GM12878 (cell line): ENCODE measurements around the gene ZBTB49. TPM values are rescaled to one million over a fixed set of nuclear protein-coding genes. Genes with fewer than 3 reads are reported as not detected.
A peak's percentile ranks its signal among the peaks of the same experiment; 100 is the strongest.

Experiments
- BRCA1 ChIP-seq: IDR thresholded peaks from 2 replicates; pipeline ENCODE4 v1.6.1; 2011; ENCODE audit warnings: low read depth, low read length, improper control_type of control experiment
- CBX5 ChIP-seq: sonication (generic); IDR thresholded peaks from 2 replicates; pipeline ENCODE4 v1.6.1; 2016; ENCODE audit warnings: low read depth, moderate library complexity, mild to moderate bottlenecking, inconsistent platforms
- CEBPZ ChIP-seq: fragments of 150-350 bp; IDR thresholded peaks from 2 replicates; pipeline ENCODE4 v1.6.1; 2016; ENCODE audit warnings: low read depth, low read length
- CREM ChIP-seq: IDR thresholded peaks from 2 replicates; pipeline ENCODE4 v1.6.1; 2014; ENCODE audit warnings: antibody characterized with exemption, low read depth
- CUX1 ChIP-seq: IDR thresholded peaks from 2 replicates; pipeline ENCODE4 v1.6.1; 2012; ENCODE audit warnings: improper control_type of control experiment, low read depth, low read length; ENCODE audit not compliant: insufficient replicate concordance
- EED ChIP-seq: sonication (generic); IDR thresholded peaks from 2 replicates; pipeline ENCODE4 v1.6.1; 2016; ENCODE audit warnings: antibody characterized with exemption, low read depth
- ETV6 ChIP-seq, 2 experiments: fragments of 450-650 bp in 1 of 2; IDR thresholded peaks in 1 of 2; conservative IDR thresholded peaks in 1 of 2; 2 replicates each; pipeline ENCODE4 v1.6.1; 2014; ENCODE audit warnings: antibody characterized with exemption in 1 of 2, borderline replicate concordance in 1 of 2, low read depth in 1 of 2, mild to moderate bottlenecking in 1 of 2, moderate library complexity in 1 of 2
- MEF2B ChIP-seq: fragments of 450-650 bp; IDR thresholded peaks from 2 replicates; pipeline ENCODE4 v1.6.1; 2018; ENCODE audit warnings: mild to moderate bottlenecking, moderate library complexity; ENCODE audit not compliant: partially characterized antibody, poor library complexity, severe bottlenecking
- NR2C2 ChIP-seq: IDR thresholded peaks from 2 replicates; pipeline ENCODE4 v1.6.1; 2011; ENCODE audit warnings: borderline replicate concordance, low read depth; ENCODE audit not compliant: control insufficient read depth, insufficient read length
- NR2F1 ChIP-seq: fragments of 450-650 bp; conservative IDR thresholded peaks from 2 replicates; pipeline ENCODE4 v1.6.1; 2017; ENCODE audit warnings: mild to moderate bottlenecking
- NRF1 ChIP-seq: conservative IDR thresholded peaks from 2 replicates; pipeline ENCODE4 v1.6.1; 2011; ENCODE audit warnings: mild to moderate bottlenecking, low read depth, low read length, improper control_type of control experiment
- SUZ12 ChIP-seq: fragments of 200-600 bp; sonication (generic); IDR thresholded peaks from one replicate; pipeline ENCODE4 v1.6.1; 2018; ENCODE audit warnings: antibody characterized with exemption, mild to moderate bottlenecking; ENCODE audit not compliant: unreplicated experiment
- ZNF24 ChIP-seq: fragments of 450-650 bp; IDR thresholded peaks from 2 replicates; pipeline ENCODE4 v1.6.1; 2017; ENCODE audit warnings: antibody characterized with exemption, mild to moderate bottlenecking
- ZSCAN29 ChIP-seq: fragments of 450-650 bp; IDR thresholded peaks from 2 replicates; pipeline ENCODE4 v1.6.1; 2017; ENCODE audit warnings: mild to moderate bottlenecking, moderate library complexity
- polyA plus RNA-seq, 11 experiments: library from polyadenylated mRNA; depleted of rRNA in 4 of 11; unstranded in 6 of 11; stranded (reverse) in 5 of 11; fragments of >200 nt; fragmentation: Nextera tagmentation in 4 of 11; fragmentation: Illumina TruSeq in 1 of 11; extraction: Ambion mirVana in 4 of 11; extraction: Trizol in 1 of 11; gene quantifications; 1 replicate in 1 of 11; 2 replicates in 10 of 11; pipeline versions ENCODE4 v1.2.1 to v1.2.3, GENCODE V29; 2011 to 2016; ENCODE audit warnings: inconsistent platforms in 2 of 11, missing spikeins in 2 of 11, low read depth in 1 of 11
- total RNA-seq, 4 experiments: library from RNA; depleted of rRNA in 3 of 4; stranded (reverse); fragments of >200 nt in 3 of 4; fragmentation: Illumina TruSeq in 1 of 4; extraction: Trizol in 1 of 4; gene quantifications; 2 replicates each; pipeline versions ENCODE4 v1.2.1 to v1.2.3, GENCODE V29; 2013 to 2021
- TF ChIP-seq, protein P1 (sequence below): fragments of 450-650 bp; IDR thresholded peaks from 2 replicates; pipeline ENCODE4 v1.6.1; 2017; ENCODE audit warnings: antibody characterized with exemption, mild to moderate bottlenecking, moderate library complexity
- TF ChIP-seq, protein P2 (sequence below): IDR thresholded peaks from 2 replicates; pipeline ENCODE4 v1.6.1; 2011; ENCODE audit warnings: mild to moderate bottlenecking, low read depth, low read length, moderate library complexity; ENCODE audit not compliant: insufficient replicate concordance

The ZBTB49 gene
- total and polyA plus RNA-seq, 10 of the 15 experiments (the other 5 are each of a cell fraction or from before 2014, with no cell fraction given), result 0.37 to 4.8 (median 4.1) TPM

GRCh38 chr4:4344915-4345527 is 55.0 kb downstream of the ZBTB49 start (continued):
- TF ChIP-seq CUX1, result no peak
- no peak for TF ChIP-seq ETV6 (conservative IDR thresholded peaks at IDR 0.05 in 1 of 2, IDR thresholded peaks at IDR 0.05 in 1 of 2; ENCODE audit: borderline replicate concordance in 1 of 2, low read depth in 1 of 2)
- no peak for TF ChIP-seq CEBPZ
- TF ChIP-seq NR2C2, result no peak
- TF ChIP-seq NR2F1, result no peak
- TF ChIP-seq ZSCAN29, result no peak; the same call in 1 of the 2 replicates
- TF ChIP-seq CREM, result no peak
- TF ChIP-seq, protein P1, sequence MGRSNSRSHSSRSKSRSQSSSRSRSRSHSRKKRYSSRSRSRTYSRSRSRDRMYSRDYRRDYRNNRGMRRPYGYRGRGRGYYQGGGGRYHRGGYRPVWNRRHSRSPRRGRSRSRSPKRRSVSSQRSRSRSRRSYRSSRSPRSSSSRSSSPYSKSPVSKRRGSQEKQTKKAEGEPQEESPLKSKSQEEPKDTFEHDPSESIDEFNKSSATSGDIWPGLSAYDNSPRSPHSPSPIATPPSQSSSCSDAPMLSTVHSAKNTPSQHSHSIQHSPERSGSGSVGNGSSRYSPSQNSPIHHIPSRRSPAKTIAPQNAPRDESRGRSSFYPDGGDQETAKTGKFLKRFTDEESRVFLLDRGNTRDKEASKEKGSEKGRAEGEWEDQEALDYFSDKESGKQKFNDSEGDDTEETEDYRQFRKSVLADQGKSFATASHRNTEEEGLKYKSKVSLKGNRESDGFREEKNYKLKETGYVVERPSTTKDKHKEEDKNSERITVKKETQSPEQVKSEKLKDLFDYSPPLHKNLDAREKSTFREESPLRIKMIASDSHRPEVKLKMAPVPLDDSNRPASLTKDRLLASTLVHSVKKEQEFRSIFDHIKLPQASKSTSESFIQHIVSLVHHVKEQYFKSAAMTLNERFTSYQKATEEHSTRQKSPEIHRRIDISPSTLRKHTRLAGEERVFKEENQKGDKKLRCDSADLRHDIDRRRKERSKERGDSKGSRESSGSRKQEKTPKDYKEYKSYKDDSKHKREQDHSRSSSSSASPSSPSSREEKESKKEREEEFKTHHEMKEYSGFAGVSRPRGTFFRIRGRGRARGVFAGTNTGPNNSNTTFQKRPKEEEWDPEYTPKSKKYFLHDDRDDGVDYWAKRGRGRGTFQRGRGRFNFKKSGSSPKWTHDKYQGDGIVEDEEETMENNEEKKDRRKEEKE, result no peak
- TF ChIP-seq CBX5, result no peak
- TF ChIP-seq MEF2B, result peak; percentile 29
- no peak for TF ChIP-seq EED
- no peak for TF ChIP-seq ZNF24
- no peak for TF ChIP-seq NRF1
- TF ChIP-seq SUZ12, result no peak
- TF ChIP-seq, protein P2, sequence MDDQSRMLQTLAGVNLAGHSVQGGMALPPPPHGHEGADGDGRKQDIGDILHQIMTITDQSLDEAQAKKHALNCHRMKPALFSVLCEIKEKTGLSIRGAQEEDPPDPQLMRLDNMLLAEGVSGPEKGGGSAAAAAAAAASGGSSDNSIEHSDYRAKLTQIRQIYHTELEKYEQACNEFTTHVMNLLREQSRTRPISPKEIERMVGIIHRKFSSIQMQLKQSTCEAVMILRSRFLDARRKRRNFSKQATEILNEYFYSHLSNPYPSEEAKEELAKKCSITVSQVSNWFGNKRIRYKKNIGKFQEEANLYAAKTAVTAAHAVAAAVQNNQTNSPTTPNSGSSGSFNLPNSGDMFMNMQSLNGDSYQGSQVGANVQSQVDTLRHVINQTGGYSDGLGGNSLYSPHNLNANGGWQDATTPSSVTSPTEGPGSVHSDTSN, result no peak
- TF ChIP-seq BRCA1, result no peak
